ENCODE measurements around the gene ICAM4. TPM values are rescaled to one million over a fixed set of nuclear protein-coding genes. Genes with fewer than 3 reads are reported as not detected.
A peak's percentile ranks its signal among the peaks of the same experiment; 100 is the strongest.

Gene ICAM4
- total and polyA plus RNA-seq, 2 of the 13 experiments (the other 11 are each of a cell fraction or from before 2014, with no cell fraction given) = 2.9 to 4.0 TPM

- TF ChIP-seq ZNF800 (CRISPR knock-in tag; IDR thresholded peaks at IDR 0.05) (peak; percentile 94; the same call in 1 of the 2 replicates), NFIC (IDR thresholded peaks at IDR 0.05; ENCODE audit: low read length) (no peak), MLLT10 (CRISPR knock-in tag; IDR thresholded peaks at IDR 0.05) (no peak), ZNF713 (CRISPR knock-in tag; IDR thresholded peaks at IDR 0.05) (no peak), ZNF513 (CRISPR knock-in tag; conservative IDR thresholded peaks at IDR 0.05) (no peak), HIC2 (CRISPR knock-in tag; IDR thresholded peaks at IDR 0.05; ENCODE audit: low read depth) (no peak), ZBTB4 (CRISPR knock-in tag; IDR thresholded peaks at IDR 0.05; ENCODE audit: borderline replicate concordance) (no peak), E2F2 (CRISPR knock-in tag; IDR thresholded peaks at IDR 0.05; ENCODE audit: borderline replicate concordance) (no peak), RCOR2 (CRISPR knock-in tag; IDR thresholded peaks at IDR 0.05) (no peak), GPBP1L1 (CRISPR knock-in tag; IDR thresholded peaks at IDR 0.05) (no peak), ZNF784 (CRISPR knock-in tag; IDR thresholded peaks at IDR 0.05; ENCODE audit: borderline replicate concordance) (0 out of 2 replicates have a peak, but pooled peaks have one; percentile 28), KLF16 (CRISPR knock-in tag; IDR thresholded peaks at IDR 0.05) (no peak), ZFP91 (CRISPR knock-in tag; IDR thresholded peaks at IDR 0.05; ENCODE audit: borderline replicate concordance) (peak; percentile 14; the same call in 1 of the 2 replicates)
These were observed 4.3 kb downstream of the ICAM4 start (continued) for GRCh38 chr19:10290876-10291553.
